GM10266 (cell line): ENCODE data around the gene GJA9.

Experiments
- DNase-seq: peaks from one replicate; pipeline ENCODE4 v3.0.0; 2012; ENCODE audit errors: extremely low spot score
- TF ChIP-seq, protein P1 (sequence below): IDR thresholded peaks from 2 replicates; pipeline ENCODE4 v1.5.1; 2012; ENCODE audit warnings: mild to moderate bottlenecking, low read depth; ENCODE audit not compliant: control insufficient read depth, insufficient read depth; ENCODE audit errors: missing control alignments

GJA9 gene

DNA sequence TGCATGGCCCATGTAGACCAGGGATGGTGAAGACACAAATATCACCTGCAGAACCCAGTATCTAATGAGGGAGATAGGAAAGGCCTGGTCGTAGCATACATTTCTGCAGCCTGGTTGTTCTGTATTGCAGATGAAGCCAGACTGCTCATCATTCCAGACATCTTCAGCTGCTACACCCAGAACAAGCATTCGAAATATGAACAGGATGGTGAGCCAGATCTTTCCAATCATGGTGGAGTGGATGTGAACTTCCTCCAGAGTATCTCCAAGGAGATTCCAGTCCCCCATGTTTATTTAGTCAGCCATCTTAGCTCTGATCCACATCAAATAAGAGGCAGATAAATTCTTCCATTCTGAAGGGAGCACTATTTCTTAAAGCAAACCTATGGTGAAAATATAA is 5.6 kb downstream of the GJA9 start:
- DNase-seq: no peak
- TF ChIP-seq, protein P1, sequence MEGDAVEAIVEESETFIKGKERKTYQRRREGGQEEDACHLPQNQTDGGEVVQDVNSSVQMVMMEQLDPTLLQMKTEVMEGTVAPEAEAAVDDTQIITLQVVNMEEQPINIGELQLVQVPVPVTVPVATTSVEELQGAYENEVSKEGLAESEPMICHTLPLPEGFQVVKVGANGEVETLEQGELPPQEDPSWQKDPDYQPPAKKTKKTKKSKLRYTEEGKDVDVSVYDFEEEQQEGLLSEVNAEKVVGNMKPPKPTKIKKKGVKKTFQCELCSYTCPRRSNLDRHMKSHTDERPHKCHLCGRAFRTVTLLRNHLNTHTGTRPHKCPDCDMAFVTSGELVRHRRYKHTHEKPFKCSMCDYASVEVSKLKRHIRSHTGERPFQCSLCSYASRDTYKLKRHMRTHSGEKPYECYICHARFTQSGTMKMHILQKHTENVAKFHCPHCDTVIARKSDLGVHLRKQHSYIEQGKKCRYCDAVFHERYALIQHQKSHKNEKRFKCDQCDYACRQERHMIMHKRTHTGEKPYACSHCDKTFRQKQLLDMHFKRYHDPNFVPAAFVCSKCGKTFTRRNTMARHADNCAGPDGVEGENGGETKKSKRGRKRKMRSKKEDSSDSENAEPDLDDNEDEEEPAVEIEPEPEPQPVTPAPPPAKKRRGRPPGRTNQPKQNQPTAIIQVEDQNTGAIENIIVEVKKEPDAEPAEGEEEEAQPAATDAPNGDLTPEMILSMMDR: no peak

GRCh38 chr1:38873027-38873969 is 8.1 kb downstream of the GJA9 start, which contains the start of gene MYCBP:
MYCBP (minus strand) TSS chr1:38873348; CDS start chr1:38873305, 43 bp downstream.
- TF ChIP-seq, protein P1: peak; percentile 13
- peak; percentile 98 for DNase-seq

GRCh38 chr1:38872401-38873026 is 8.9 kb downstream of the GJA9 start:
- TF ChIP-seq, protein P1: no peak
- DNase-seq: peak; percentile 54

DNA sequence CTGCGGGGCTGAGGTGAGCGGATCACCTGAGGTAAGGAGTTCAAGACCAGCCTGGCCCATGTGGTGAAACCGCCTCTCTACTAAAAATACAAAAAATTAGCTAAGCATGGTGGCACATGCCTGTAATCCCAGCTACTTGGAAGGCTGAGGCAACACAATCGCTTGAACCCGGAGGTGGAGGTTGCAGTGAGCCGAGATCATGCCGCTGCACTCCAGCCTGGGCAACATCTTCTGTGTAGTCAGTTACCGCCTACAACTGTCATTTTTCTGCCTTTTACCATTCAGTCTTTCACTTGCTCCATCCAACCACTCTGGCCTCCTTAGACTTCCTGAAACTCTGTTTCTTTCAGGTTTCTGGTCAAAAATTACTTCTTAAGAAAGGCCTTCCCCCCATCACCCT is 10.4 kb downstream of the GJA9 start:
- TF ChIP-seq, protein P1: no peak
- no peak for DNase-seq

DNA sequence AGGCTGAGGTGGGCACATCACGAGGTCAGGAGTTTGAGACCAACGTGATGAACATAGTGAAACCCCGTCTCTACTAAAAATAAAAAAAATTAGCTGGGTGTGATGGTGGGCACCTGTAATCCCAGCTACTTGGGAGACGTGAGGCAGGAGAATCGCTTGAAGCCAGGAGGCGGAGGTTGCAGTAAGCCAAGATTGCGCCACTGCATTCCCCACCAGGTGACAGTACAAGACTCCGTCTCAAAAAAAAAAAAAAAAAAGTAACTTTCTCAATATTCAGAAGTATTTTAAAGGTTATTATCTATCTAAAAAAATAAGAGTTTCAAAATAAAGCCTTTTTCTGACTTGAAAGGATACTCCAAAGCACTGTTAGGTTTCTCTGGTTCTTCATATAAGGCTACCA is 14.2 kb downstream of the GJA9 start:
- TF ChIP-seq, protein P1: no peak
- no peak for DNase-seq

DNA sequence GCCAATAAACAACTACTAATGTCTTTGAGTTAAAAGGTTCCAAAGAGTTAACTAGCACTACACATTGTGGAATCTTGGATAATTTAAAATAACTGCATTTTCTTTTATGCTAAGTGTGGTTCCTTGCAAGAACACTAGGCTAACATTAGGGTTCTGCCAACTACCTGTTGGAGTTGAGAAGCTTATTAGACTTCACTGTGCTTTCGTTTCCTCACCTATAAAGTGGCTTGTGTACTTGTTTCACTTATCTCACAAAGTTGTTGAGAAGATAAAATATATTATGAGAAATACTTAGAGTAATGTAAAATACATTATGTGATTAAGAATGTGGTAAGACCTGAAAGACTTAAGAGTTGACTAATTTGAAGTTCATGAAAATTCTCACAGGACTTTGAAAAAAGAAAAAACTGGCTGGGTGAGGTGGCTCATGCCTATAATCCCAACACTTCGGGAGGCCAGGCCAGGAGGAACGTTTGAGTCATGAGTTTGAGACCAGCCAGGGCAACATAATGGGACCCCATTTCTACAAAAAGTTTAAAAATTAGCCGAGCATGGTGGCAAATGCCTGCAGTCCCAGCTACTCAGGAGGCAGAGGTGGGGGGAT is 16.2 kb downstream of the GJA9 start:
- no peak for DNase-seq
- TF ChIP-seq, protein P1: no peak
